Spinal cord (tissue), 10 donors: ENCODE data around the gene DCTN2. TPM values are rescaled to one million over a fixed set of nuclear protein-coding genes. Genes with fewer than 3 reads are reported as not detected.
A peak's percentile ranks its signal among the peaks of the same experiment; 100 is the strongest.

Experiments
- DNase-seq, 6 donors: peaks; one replicate each; pipeline versions ENCODE4 v3.0.0 to v3.0.0-alpha.2; 2013 to 2015; ENCODE audit warnings: low spot score in 6 of 6, low read depth in 4 of 6
- H3K27ac ChIP-seq: one replicate; pipeline ENCODE4 v1.5.1; 2013; ENCODE audit warnings: low read depth, low read length, control low read depth
- H3K27me3 ChIP-seq: one replicate; pipeline ENCODE4 v1.6.1; 2013; ENCODE audit warnings: low read length; ENCODE audit not compliant: control insufficient read depth, insufficient read depth
- H3K36me3 ChIP-seq: one replicate; pipeline ENCODE4 v1.6.1; 2013; ENCODE audit warnings: low read length; ENCODE audit not compliant: control insufficient read depth, insufficient read depth
- H3K4me1 ChIP-seq: one replicate; pipeline ENCODE4 v1.6.1; 2013; ENCODE audit warnings: low read length; ENCODE audit not compliant: control insufficient read depth, insufficient read depth
- H3K4me3 ChIP-seq: one replicate; pipeline ENCODE4 v1.5.1; 2013; ENCODE audit warnings: low read depth, low read length, control low read depth
- H3K9me3 ChIP-seq: one replicate; pipeline ENCODE4 v1.6.1; 2013; ENCODE audit warnings: low read length; ENCODE audit not compliant: control insufficient read depth, insufficient read depth
- WGBS: methylation state at CpG from one replicate; pipeline ENCODE4 v1.1.5; 2013; ENCODE audit warnings: missing lambda C conversion rate; ENCODE audit not compliant: insufficient coverage; 5-methylcytosine and 5-hydroxymethylcytosine counted together
- polyA plus RNA-seq, 2 donors: library from polyadenylated mRNA; unstranded; fragments of 120-200 nt; gene quantifications; one replicate each; pipeline ENCODE4 v1.2.1, GENCODE V29; 2013; ENCODE audit not compliant: insufficient read length in 2 of 2
- total RNA-seq, 2 donors: library from RNA; depleted of rRNA in 1 of 2; stranded (reverse); fragments of 120-200 nt in 1 of 2; fragments of >200 nt in 1 of 2; gene quantifications; one replicate each; pipeline versions ENCODE4 v1.2.3 to v1.2.4, GENCODE V29; 2013 to 2014
- donor health status: healthy.

The DCTN2 gene
- total and polyA plus RNA-seq, 4 donors: 125 to 246 (median 197) TPM

DNA sequence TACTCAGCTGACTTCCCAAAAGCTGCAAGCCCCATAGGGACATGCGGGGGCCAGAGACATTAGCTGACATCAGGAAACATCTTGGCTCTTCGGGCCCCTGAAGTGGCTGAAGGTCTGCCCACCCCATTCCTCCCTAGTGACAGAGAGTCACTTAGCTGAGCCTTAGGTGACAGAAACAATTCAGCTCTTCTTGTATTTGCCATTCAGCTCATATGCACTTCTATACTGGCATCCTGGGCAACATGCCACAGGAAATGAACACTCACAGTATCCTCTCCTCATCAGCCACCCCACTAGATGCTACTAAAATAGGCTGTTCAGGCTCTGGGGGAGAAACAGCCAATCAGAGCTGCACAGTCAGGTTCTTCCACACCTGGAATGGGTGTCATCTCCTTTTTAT, 3.4 kb downstream of the DCTN2 start:
- peaks cover 14% of the 10 kb centered on the region for H3K36me3 ChIP-seq
- no peak overlapping the region for H3K27ac ChIP-seq
- DNase-seq: peak in 2 of 6 donors; percentile 44 to 62
- H3K4me1 ChIP-seq: peaks cover 11% of the 10 kb centered on the region
- 59% methylated on average over 2 of the region's 2 CpGs for WGBS
- H3K27me3 ChIP-seq: peaks cover under 1% of the 10 kb centered on the region
- no peak overlapping the region for H3K4me3 ChIP-seq
- H3K9me3 ChIP-seq: no peaks in the 10 kb centered on the region

- WGBS: no CpG with 5 or more reads among the region's 2 CpGs
- no peaks in the 10 kb centered on the region for H3K9me3 ChIP-seq
- H3K27me3 ChIP-seq: no peaks in the 10 kb centered on the region
- H3K4me3 ChIP-seq: no peak overlapping the region
- H3K27ac ChIP-seq: no peak overlapping the region
- no peak for DNase-seq
- peaks cover 11% of the 10 kb centered on the region for H3K4me1 ChIP-seq
- peaks cover 32% of the 10 kb centered on the region for H3K36me3 ChIP-seq
These were observed 5.3 kb downstream of the DCTN2 start for GRCh38 chr12:57541717-57542116.

DNA sequence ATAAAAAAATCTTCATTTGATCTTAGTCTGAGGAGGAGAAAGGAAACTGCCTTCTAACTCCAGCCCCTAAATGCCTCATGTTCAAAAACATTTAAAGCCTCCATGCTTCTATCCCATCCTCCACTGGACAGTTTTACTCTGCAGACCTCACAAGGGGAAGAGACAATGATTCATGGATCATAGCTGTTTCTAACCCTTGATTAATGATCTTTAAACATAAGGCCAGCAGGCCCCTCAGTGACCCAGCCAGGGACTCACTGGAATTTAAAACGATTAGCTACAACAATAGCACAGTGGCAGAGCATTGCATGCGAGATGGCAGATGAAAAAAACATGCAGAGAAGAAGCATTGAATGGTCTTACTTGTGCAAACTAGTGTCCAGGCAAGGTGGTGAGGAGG, 6.0 kb downstream of the DCTN2 start:
- Histone ChIP-seq H3K4me1 (peaks cover 6% of the 10 kb centered on the region), H3K9me3 (no peaks in the 10 kb centered on the region), H3K36me3 (peaks cover 35% of the 10 kb centered on the region), H3K4me3 (no peak overlapping the region), H3K27ac (no peak overlapping the region), H3K27me3 (no peaks in the 10 kb centered on the region)
- DNase-seq: no peak
- 29% methylated on average over 2 of the region's 2 CpGs for WGBS

- H3K36me3 ChIP-seq: peaks cover 52% of the 10 kb centered on the region
- WGBS: 94% methylated on average over 2 of the region's 5 CpGs
- no peaks in the 10 kb centered on the region for H3K27me3 ChIP-seq
- no peak overlapping the region for H3K27ac ChIP-seq
- no peaks in the 10 kb centered on the region for H3K4me1 ChIP-seq
- no peak overlapping the region for H3K4me3 ChIP-seq
- no peak for DNase-seq
- H3K9me3 ChIP-seq: no peaks in the 10 kb centered on the region
These were observed 7.7 kb downstream of the DCTN2 start for GRCh38 chr12:57539134-57539768.

DNA sequence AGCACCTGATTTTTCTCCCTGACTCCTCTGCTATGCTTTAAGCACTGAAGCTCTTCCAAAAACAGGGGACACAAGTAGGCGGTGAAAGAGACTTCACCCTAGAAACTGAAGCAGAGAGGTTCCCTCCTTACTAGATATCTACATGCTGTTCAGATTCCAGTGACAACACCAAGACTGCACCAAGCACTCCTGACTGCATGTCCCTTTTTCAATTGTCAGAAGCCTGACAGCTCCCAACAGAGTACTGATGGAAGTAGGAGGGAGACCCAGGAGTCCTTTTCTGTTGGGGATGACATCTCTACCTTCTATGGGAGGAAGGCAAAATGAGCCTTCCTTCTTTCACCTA, 10.4 kb downstream of the DCTN2 start:
- Histone ChIP-seq H3K9me3 (no peaks in the 10 kb centered on the region), H3K4me1 (no peaks in the 10 kb centered on the region), H3K27ac (no peak overlapping the region), H3K27me3 (no peaks in the 10 kb centered on the region), H3K4me3 (no peak overlapping the region), H3K36me3 (peaks cover 76% of the 10 kb centered on the region)
- DNase-seq: no peak
- WGBS: 100% methylated on average over 1 of the region's 1 CpG

DNA sequence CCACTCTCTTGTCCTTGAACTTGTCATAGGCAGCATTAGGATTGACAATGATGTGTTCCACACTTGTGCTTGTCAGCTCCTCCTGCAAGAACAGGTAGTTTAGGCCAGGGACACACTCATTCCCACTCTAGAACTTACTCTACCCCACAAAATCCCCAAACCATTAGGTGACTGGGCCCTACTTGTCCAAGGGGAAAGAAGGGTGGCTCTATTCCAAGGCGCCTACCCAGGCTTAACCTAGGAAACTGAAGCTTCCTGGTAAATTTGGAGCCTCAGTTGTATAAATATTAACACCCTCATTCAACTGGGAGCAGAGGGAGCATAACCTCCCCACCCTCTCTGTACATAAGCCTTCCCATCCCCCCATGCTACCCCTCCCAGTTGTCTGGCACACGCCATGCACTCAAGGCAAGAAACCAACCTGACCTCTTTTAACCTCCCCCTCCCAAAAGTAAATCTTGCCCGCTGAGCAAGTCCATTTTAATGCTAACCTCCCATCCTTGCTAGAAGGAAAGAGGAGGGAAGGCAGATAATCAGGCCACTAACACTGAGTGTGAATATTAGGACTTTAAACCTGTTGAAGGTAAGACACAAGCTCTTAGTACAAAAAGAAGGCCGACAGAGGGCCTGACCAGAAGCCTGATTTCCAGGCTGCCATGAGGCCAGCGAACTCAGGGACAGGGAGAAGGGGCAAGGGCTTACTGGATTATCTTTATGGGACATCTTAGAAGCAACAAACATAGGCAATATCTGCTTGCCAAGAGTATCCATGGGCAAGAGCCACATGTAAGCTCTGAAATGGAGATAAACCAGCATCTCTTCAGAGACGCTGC, 11.0 kb downstream of the DCTN2 start:
- Histone ChIP-seq H3K27me3 (no peaks in the 10 kb centered on the region), H3K4me1 (no peaks in the 10 kb centered on the region), H3K9me3 (no peaks in the 10 kb centered on the region), H3K4me3 (no peak overlapping the region), H3K27ac (no peak overlapping the region), H3K36me3 (peaks cover 78% of the 10 kb centered on the region)
- 70% methylated on average over 4 of the region's 6 CpGs for WGBS
- DNase-seq: no peak

GRCh38 chr12:57534991-57535543, 11.9 kb downstream of the DCTN2 start:
- H3K9me3 ChIP-seq: no peaks in the 10 kb centered on the region
- no peak for DNase-seq
- H3K4me1 ChIP-seq: no peaks in the 10 kb centered on the region
- no peaks in the 10 kb centered on the region for H3K27me3 ChIP-seq
- no peak overlapping the region for H3K4me3 ChIP-seq
- H3K27ac ChIP-seq: no peak overlapping the region
- peaks cover 84% of the 10 kb centered on the region for H3K36me3 ChIP-seq
- 94% methylated on average over 2 of the region's 3 CpGs for WGBS

GRCh38 chr12:57534250-57534649, 12.7 kb downstream of the DCTN2 start:
- H3K36me3 ChIP-seq: peaks cover 89% of the 10 kb centered on the region
- no peak for DNase-seq
- no peaks in the 10 kb centered on the region for H3K9me3 ChIP-seq
- no peaks in the 10 kb centered on the region for H3K4me1 ChIP-seq
- H3K27me3 ChIP-seq: no peaks in the 10 kb centered on the region
- WGBS: 94% methylated on average over 5 of the region's 5 CpGs
- no peak overlapping the region for H3K27ac ChIP-seq
- H3K4me3 ChIP-seq: no peak overlapping the region

DNA sequence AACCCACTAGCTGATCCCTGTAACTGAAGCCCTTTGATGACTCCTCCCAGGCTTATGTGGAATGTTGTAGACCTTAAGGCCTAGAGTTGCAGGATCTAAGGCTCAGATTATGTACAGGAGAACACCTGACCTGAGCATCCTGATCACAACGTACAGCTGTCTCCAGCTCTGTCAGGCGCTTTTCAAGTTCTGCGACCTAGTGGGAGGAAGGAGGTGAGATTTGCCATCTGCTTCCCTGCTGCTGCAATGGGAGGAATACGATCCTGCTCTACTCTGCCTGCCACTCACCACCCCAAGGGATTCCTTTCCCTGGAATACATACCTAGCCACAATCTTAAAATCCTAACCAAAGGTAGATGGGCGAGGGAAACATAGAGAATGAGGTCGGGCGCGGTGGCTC, 13.9 kb downstream of the DCTN2 start:
- no peak overlapping the region for H3K27ac ChIP-seq
- peaks cover 89% of the 10 kb centered on the region for H3K36me3 ChIP-seq
- H3K4me3 ChIP-seq: no peak overlapping the region
- no peak for DNase-seq
- H3K9me3 ChIP-seq: no peaks in the 10 kb centered on the region
- H3K4me1 ChIP-seq: no peaks in the 10 kb centered on the region
- 100% methylated on average over 1 of the region's 8 CpGs for WGBS
- H3K27me3 ChIP-seq: no peaks in the 10 kb centered on the region

DNA sequence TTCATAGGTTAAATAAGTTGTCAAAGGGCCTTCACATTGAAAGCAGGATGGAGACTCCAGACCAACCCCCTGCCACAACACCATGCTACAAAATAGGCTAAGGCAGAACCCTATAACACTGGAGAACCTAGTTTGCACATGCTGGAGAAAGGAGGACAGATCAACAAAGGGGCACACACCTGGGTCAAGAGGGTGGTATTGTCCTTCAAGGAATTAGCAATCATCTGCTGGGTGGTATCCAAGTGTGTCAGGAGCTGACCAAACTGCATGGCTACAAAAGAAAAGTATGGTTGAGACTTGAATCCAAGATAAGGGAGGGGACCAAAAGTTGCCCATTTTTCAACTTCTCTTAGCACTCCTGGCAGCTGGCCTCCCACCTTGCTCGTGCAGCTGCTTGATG, 15.2 kb downstream of the DCTN2 start:
- Histone ChIP-seq H3K36me3 (peaks cover 89% of the 10 kb centered on the region), H3K9me3 (no peaks in the 10 kb centered on the region), H3K4me1 (no peaks in the 10 kb centered on the region), H3K27me3 (no peaks in the 10 kb centered on the region), H3K27ac (no peak overlapping the region), H3K4me3 (no peak overlapping the region)
- WGBS: 70% methylated on average over 1 of the region's 1 CpG
- DNase-seq: no peak
